ENCODE results near the gene HNRNPL. TPM values are rescaled to one million over a fixed set of nuclear protein-coding genes. Genes with fewer than 3 reads are reported as not detected.

Gene HNRNPL
- total and polyA plus RNA-seq, 9 of the 15 experiments (the other 6 are each of a cell fraction or from before 2014, with no cell fraction given): 39.5 to 610 (median 299) TPM

DNA sequence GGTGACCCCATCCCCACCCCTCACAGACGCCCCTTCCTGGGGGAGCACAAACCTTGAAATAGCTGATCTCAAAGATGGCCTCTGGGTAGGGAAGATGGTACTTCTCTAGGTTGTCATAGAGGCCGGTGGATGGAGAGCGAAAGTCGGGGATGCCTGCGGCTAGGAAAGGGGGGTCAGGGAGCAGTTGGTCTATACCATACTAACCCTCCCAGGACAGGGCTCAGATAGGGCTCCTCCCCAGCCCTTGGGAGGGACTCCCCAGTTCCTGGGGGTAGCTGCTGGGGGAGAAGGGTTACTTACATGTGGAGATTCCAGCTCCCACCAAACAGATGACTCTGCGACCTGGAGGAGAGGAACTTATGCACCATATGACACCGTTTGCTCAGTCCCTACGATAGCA is 40.0 kb upstream of the HNRNPL start:
- no peaks in the 10 kb centered on the region for H3K79me2 ChIP-seq (ENCODE audit: control insufficient read depth, insufficient read depth, low read length)
- no peak overlapping the region for H3K27ac ChIP-seq (ENCODE audit: extremely low read depth, low read depth, low read length)
- H3K9me1 ChIP-seq (ENCODE audit: control insufficient read depth, insufficient read depth, low read length): no peaks in the 10 kb centered on the region
- no peaks in the 10 kb centered on the region for H3K9me3 ChIP-seq (replicated peaks; ENCODE audit: control insufficient read depth, insufficient read depth, low read depth, low read length)
- H3K4me2 ChIP-seq (ENCODE audit: insufficient read depth, low read length): no peak overlapping the region
- H3K36me3 ChIP-seq (ENCODE audit: control insufficient read depth, insufficient read depth, low read length): peaks cover 23% of the 10 kb centered on the region; the same call in 2 of the 3 replicates
- FAIRE-seq: no peak
- in situ Hi-C loops (cut with MboI) (no loop called here), intact Hi-C loops (cut with micrococcal nuclease) (no loop called here)
- no peak overlapping the region for H3K4me3 ChIP-seq
- CTCF ChIA-PET (ENCODE audit: low intra/inter-chr PET ratio): no interaction called here
- H3K9ac ChIP-seq (ENCODE audit: insufficient read depth in 1 of 2, low read depth in 2 of 2, low read length in 2 of 2): no peak overlapping the region
- TF ChIP-seq, protein P1, sequence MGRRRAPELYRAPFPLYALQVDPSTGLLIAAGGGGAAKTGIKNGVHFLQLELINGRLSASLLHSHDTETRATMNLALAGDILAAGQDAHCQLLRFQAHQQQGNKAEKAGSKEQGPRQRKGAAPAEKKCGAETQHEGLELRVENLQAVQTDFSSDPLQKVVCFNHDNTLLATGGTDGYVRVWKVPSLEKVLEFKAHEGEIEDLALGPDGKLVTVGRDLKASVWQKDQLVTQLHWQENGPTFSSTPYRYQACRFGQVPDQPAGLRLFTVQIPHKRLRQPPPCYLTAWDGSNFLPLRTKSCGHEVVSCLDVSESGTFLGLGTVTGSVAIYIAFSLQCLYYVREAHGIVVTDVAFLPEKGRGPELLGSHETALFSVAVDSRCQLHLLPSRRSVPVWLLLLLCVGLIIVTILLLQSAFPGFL (CRISPR knock-in tag; IDR thresholded peaks at IDR 0.05): no peak
- TF ChIP-seq ZSCAN32 (CRISPR knock-in tag; IDR thresholded peaks at IDR 0.05) (no peak), MAZ (CRISPR knock-in tag; conservative IDR thresholded peaks at IDR 0.05 in 1 of 2, IDR thresholded peaks at IDR 0.05 in 1 of 2) (no peak), RBM14 (IDR thresholded peaks at IDR 0.05; ENCODE audit: borderline replicate concordance, insufficient read depth, low read depth, low read length) (no peak), ZNF184 (CRISPR knock-in tag; IDR thresholded peaks at IDR 0.05) (no peak), ZBED1 (IDR thresholded peaks at IDR 0.05) (no peak), GABPB2 (CRISPR knock-in tag; conservative IDR thresholded peaks at IDR 0.05) (no peak), HLTF (IDR thresholded peaks at IDR 0.05) (no peak), FOXK2 (conservative IDR thresholded peaks at IDR 0.05 in 1 of 2, IDR thresholded peaks at IDR 0.05 in 1 of 2; ENCODE audit: low read depth in 2 of 2) (no peak)
- TF ChIP-seq, protein P2, sequence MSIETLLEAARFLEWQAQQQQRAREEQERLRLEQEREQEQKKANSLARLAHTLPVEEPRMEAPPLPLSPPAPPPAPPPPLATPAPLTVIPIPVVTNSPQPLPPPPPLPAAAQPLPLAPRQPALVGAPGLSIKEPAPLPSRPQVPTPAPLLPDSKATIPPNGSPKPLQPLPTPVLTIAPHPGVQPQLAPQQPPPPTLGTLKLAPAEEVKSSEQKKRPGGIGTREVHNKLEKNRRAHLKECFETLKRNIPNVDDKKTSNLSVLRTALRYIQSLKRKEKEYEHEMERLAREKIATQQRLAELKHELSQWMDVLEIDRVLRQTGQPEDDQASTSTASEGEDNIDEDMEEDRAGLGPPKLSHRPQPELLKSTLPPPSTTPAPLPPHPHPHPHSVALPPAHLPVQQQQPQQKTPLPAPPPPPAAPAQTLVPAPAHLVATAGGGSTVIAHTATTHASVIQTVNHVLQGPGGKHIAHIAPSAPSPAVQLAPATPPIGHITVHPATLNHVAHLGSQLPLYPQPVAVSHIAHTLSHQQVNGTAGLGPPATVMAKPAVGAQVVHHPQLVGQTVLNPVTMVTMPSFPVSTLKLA (conservative IDR thresholded peaks at IDR 0.05): no peak
- TF ChIP-seq, protein P3, sequence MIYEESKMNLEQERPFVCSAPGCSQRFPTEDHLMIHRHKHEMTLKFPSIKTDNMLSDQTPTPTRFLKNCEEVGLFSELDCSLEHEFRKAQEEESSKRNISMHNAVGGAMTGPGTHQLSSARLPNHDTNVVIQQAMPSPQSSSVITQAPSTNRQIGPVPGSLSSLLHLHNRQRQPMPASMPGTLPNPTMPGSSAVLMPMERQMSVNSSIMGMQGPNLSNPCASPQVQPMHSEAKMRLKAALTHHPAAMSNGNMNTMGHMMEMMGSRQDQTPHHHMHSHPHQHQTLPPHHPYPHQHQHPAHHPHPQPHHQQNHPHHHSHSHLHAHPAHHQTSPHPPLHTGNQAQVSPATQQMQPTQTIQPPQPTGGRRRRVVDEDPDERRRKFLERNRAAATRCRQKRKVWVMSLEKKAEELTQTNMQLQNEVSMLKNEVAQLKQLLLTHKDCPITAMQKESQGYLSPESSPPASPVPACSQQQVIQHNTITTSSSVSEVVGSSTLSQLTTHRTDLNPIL (CRISPR knock-in tag; IDR thresholded peaks at IDR 0.05): no peak
- H2AFZ ChIP-seq (ENCODE audit: low read depth, low read length): no peak overlapping the region
- WGBS (ENCODE audit: insufficient coverage, low coverage, missing lambda C conversion rate): 82% methylated on average over 8 of the region's 8 CpGs
- ATAC-seq: no peak
- DNase-seq (ENCODE audit: extremely low read depth in 1 of 4, low spot score in 3 of 4): no peak
- peaks cover 7 to 25% of the 10 kb centered on the region in 2 experiments; a peak in 4 of 5 replicates for H3K4me1 ChIP-seq (replicated peaks in 1 of 2; ENCODE audit: control insufficient read depth in 2 of 2, insufficient read depth in 2 of 2, low read length in 2 of 2)
- BruUV-seq (replicated peaks): no TSS peak
- POLR2A ChIA-PET: interaction anchor here (0.6 to 2.2 kb wide), 2 partner anchors 10 to 972 kb away, joined by 4 to 8 read pairs; partner anchors contain the start of genes NFKBIB and SIRT2
- H4K20me1 ChIP-seq (replicated peaks; ENCODE audit: control insufficient read depth, insufficient read depth, low read length): no peaks in the 10 kb centered on the region
- H3K27me3 ChIP-seq (ENCODE audit: control insufficient read depth in 2 of 2, insufficient read depth in 2 of 2, low read length in 2 of 2): no peaks in the 10 kb centered on the region
